ENCODE measurements around the gene MDM4.

- TF ChIP-seq, protein P1, sequence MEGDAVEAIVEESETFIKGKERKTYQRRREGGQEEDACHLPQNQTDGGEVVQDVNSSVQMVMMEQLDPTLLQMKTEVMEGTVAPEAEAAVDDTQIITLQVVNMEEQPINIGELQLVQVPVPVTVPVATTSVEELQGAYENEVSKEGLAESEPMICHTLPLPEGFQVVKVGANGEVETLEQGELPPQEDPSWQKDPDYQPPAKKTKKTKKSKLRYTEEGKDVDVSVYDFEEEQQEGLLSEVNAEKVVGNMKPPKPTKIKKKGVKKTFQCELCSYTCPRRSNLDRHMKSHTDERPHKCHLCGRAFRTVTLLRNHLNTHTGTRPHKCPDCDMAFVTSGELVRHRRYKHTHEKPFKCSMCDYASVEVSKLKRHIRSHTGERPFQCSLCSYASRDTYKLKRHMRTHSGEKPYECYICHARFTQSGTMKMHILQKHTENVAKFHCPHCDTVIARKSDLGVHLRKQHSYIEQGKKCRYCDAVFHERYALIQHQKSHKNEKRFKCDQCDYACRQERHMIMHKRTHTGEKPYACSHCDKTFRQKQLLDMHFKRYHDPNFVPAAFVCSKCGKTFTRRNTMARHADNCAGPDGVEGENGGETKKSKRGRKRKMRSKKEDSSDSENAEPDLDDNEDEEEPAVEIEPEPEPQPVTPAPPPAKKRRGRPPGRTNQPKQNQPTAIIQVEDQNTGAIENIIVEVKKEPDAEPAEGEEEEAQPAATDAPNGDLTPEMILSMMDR (IDR thresholded peaks at IDR 0.05) = no peak
- TF ChIP-seq POLR2A (IDR thresholded peaks at IDR 0.05) = peak in 1 of 2 donors; percentile 34
Measured at GRCh38 chr1:204506969-204507316, 9.3 kb upstream of the MDM4 start.
